Kidney epithelial cell (primary cell): ENCODE results near the gene BCAT1. TPM values are rescaled to one million over a fixed set of nuclear protein-coding genes. Genes with fewer than 3 reads are reported as not detected.
"Not testable (repeated sequence)": the region's sequence is repeated elsewhere in the genome, so short reads cannot be mapped to it uniquely, and the experiment has no call there.

Experiments
- DNase-seq: peaks from one replicate; pipeline ENCODE4 v3.0.0-alpha.2; 2010; ENCODE audit warnings: low read depth
- H3K27me3 ChIP-seq: 2 replicates; pipeline ENCODE4 v1.6.0; 2011; ENCODE audit warnings: low read length; ENCODE audit not compliant: control insufficient read depth, insufficient read depth
- H3K36me3 ChIP-seq: 2 replicates; pipeline ENCODE4 v1.5.1; 2011; ENCODE audit warnings: low read length; ENCODE audit not compliant: control insufficient read depth, insufficient read depth
- H3K4me3 ChIP-seq: 2 replicates; pipeline ENCODE4 v1.5.1; 2011; ENCODE audit warnings: low read depth, mild to moderate bottlenecking, control low read depth, low read length
- total RNA-seq: library from RNA; depleted of rRNA; stranded (reverse); fragments of >200 nt; gene quantifications from 2 replicates; pipeline ENCODE4 v1.2.3, GENCODE V29; 2015
- TF ChIP-seq, protein P1 (sequence below): IDR thresholded peaks from 2 replicates; pipeline ENCODE4 v1.5.1; 2011; ENCODE audit warnings: mild to moderate bottlenecking, moderate library complexity, low read length, control low read depth, inconsistent platforms; ENCODE audit not compliant: insufficient read depth, poor library complexity, severe bottlenecking

Gene BCAT1
- total RNA-seq, 1 donor from 2014 or later = 103 TPM

DNA sequence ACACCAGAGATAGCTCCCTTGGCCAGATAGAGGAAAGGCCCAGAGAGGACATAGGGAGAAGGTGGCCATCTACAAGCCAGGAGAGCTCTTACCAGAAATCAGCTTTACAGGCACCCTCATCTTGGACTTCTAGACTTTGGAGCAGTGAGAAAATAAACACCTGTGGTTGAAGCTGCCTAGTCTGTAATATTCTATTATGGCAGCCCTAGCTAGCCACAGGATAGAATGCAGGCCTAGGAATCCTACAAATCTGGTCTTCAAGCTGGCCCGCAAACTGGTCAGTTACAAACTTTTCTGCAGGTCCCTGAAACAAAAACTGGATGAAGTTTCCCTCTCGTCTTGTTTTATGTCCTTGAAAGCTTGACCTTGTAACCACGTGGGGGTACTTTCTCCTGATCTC lies 92.4 kb downstream of the BCAT1 start:
- no peak for DNase-seq
- H3K27me3 ChIP-seq = no peaks in the 10 kb centered on the region
- no peak overlapping the region for H3K4me3 ChIP-seq
- TF ChIP-seq, protein P1, sequence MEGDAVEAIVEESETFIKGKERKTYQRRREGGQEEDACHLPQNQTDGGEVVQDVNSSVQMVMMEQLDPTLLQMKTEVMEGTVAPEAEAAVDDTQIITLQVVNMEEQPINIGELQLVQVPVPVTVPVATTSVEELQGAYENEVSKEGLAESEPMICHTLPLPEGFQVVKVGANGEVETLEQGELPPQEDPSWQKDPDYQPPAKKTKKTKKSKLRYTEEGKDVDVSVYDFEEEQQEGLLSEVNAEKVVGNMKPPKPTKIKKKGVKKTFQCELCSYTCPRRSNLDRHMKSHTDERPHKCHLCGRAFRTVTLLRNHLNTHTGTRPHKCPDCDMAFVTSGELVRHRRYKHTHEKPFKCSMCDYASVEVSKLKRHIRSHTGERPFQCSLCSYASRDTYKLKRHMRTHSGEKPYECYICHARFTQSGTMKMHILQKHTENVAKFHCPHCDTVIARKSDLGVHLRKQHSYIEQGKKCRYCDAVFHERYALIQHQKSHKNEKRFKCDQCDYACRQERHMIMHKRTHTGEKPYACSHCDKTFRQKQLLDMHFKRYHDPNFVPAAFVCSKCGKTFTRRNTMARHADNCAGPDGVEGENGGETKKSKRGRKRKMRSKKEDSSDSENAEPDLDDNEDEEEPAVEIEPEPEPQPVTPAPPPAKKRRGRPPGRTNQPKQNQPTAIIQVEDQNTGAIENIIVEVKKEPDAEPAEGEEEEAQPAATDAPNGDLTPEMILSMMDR = no peak
- no peaks in the 10 kb centered on the region for H3K36me3 ChIP-seq

DNA sequence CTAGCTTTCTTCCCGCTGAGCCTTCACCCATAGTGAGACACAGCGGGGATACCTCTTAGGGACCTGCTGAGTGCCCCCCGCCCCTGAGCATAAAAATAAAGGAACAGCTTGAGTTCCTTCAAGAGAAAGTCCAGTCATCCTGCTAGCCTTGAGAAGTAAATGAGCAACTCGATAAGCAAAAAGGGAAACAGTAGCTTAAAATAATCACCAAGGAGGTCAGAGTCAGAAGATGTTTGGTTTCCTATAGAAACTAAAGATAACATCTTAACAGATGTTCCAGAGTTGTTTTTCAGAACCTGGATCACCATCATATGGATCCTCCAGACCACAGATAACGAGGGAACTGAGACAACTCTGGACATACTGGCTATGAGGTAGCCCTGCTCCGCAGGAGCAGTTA lies 94.0 kb downstream of the BCAT1 start:
- no peak overlapping the region for H3K4me3 ChIP-seq
- no peaks in the 10 kb centered on the region for H3K27me3 ChIP-seq
- no peak for DNase-seq
- no peaks in the 10 kb centered on the region for H3K36me3 ChIP-seq
- TF ChIP-seq, protein P1 = no peak

DNA sequence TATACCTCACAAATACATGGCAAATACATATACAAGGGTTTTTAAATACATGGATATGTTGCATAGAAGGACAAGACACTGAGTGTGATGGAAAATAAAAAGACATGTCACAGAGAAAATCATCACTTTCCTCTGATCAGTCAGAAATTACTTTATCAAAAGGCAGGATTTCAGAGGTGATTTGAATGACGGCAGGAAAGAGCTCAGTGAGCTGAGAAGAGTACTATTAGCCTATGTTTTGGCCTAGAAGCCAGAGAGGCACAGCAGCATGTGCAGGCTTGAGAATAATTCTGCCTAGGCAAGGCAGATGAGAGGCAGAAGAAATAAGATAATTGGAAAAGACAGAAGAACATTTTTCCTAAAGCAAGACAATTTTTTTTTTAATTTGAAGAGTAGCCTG lies 94.9 kb downstream of the BCAT1 start:
- DNase-seq = no peak
- TF ChIP-seq, protein P1 = no peak
- Histone ChIP-seq H3K36me3 (no peaks in the 10 kb centered on the region), H3K27me3 (no peaks in the 10 kb centered on the region), H3K4me3 (no peak overlapping the region)

DNA sequence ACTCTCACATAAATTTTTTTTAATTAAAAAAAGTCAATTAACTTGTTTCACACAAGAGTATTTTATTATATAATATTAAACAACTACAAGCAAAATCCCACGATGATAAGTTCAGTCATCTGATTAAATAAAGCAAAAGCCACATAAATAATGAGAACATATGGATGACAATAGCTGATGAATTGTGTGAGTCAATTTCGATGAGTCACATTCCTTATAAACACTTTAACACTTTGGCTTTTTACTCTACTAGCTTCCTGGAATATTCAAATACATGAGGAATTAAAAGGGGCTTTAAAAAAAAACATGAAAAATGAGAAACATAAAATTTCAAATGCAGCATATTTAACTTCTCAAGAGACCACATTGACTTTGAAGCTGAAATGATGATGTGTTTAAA lies 95.3 kb downstream of the BCAT1 start:
- no peaks in the 10 kb centered on the region for H3K36me3 ChIP-seq
- no peaks in the 10 kb centered on the region for H3K27me3 ChIP-seq
- TF ChIP-seq, protein P1 = no peak
- H3K4me3 ChIP-seq = no peak overlapping the region
- DNase-seq = no peak

DNA sequence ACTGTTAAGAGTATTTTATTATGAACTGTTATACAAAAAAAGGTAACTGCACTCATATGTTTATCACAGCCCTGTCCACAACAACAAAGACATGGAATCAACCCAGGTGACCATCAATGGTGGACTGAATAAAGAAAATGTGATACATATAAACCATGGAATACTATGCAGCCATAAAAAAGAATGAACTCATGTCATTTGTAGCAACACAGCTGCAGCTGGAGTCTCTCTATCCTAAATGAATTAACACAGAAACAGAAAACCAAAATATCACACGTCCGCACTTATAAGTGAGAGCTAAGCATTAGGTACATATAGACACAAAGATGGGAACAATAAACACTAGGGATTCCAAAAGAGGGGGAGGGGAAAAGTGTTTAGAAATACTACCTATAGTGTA lies 95.8 kb downstream of the BCAT1 start:
- TF ChIP-seq, protein P1 = no peak

DNA sequence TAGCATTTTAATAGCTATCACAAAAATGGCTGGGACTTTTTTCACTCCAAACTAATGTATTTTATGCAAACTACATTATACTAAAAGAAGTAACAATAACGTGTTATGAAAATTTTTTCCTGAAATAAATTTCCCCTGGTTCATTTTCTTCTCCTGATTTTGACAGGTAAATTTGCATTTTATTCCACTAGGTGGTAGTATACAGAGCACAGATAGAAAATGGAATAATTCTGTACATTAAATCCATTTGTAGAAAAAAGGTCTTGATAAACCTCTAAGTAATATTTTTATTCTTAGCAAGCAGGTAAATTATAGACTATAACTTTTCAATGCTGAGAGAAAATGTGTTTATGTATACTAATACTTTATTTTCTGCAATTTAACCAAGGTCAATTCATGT lies 96.5 kb downstream of the BCAT1 start:
- TF ChIP-seq, protein P1 = peak; percentile 30
- DNase-seq = no peak
- H3K27me3 ChIP-seq = no peaks in the 10 kb centered on the region

More for the DNA sequence above, 95.8 kb downstream of the BCAT1 start:
- no peak overlapping the region for H3K4me3 ChIP-seq
- H3K27me3 ChIP-seq = no peaks in the 10 kb centered on the region
- DNase-seq = no peak
- H3K36me3 ChIP-seq = no peaks in the 10 kb centered on the region

DNA sequence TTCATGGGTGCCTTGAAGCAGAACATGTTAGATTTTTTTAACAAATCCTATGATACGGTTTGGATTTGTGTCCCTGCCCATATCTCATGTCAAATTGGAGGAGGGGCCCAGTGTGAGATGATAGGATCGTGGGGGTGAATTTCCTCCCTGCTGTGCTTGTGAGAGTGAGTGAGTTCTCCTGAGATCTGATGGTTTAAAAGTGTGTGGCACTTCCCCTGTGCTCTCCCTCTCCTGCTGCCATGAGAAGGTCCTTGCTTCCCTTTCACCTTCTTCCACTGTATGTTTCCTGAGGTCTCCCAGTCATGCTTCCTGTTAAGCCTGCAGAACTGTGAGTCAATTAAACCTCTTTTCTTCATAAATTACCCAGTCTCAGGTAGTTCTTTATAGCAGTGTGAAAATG lies 97.0 kb downstream of the BCAT1 start:
- not testable (repeated sequence) for H3K36me3 ChIP-seq, H3K27me3 ChIP-seq, H3K4me3 ChIP-seq, DNase-seq

More for the DNA sequence above, 96.5 kb downstream of the BCAT1 start:
- no peaks in the 10 kb centered on the region for H3K36me3 ChIP-seq
- no peak overlapping the region for H3K4me3 ChIP-seq
